H9 (cell line): ENCODE results near the gene ANKRD11. TPM values are rescaled to one million over a fixed set of nuclear protein-coding genes. Genes with fewer than 3 reads are reported as not detected.
A peak's percentile ranks its signal among the peaks of the same experiment; 100 is the strongest.

ENCODE experiments used
- DNase-seq: peaks from one replicate; pipeline ENCODE4 v3.0.0-alpha.2; 2017
- H2AFZ ChIP-seq: one replicate; pipeline ENCODE4 v1.6.1; 2013; ENCODE audit warnings: mild to moderate bottlenecking, low read length, control low read depth, moderate library complexity
- H2AK5ac ChIP-seq: 2 replicates; pipeline ENCODE4 v1.6.1; 2013; ENCODE audit warnings: low read length, control low read depth, mixed read lengths; ENCODE audit not compliant: insufficient read length
- H2BK120ac ChIP-seq: one replicate; pipeline ENCODE4 v1.6.1; 2013; ENCODE audit warnings: low read depth, mild to moderate bottlenecking, low read length, control low read depth, inconsistent platforms; ENCODE audit not compliant: poor library complexity, severe bottlenecking
- H2BK12ac ChIP-seq: 2 replicates; pipeline ENCODE4 v1.6.1; 2013; ENCODE audit warnings: low read length, control low read depth, mixed read lengths, low read depth; ENCODE audit not compliant: insufficient read length
- H2BK15ac ChIP-seq: 2 replicates; pipeline ENCODE4 v1.6.1; 2013; ENCODE audit warnings: low read depth, low read length, control low read depth
- H2BK20ac ChIP-seq: one replicate; pipeline ENCODE4 v1.6.1; 2013; ENCODE audit warnings: low read depth, mild to moderate bottlenecking, low read length, control low read depth, inconsistent platforms; ENCODE audit not compliant: poor library complexity, severe bottlenecking
- H2BK5ac ChIP-seq: 2 replicates; pipeline ENCODE4 v1.6.1; 2013; ENCODE audit warnings: low read length, control low read depth, mixed read lengths; ENCODE audit not compliant: insufficient read length
- H3K14ac ChIP-seq: 2 replicates; pipeline ENCODE4 v1.6.1; 2013; ENCODE audit warnings: low read length, control low read depth; ENCODE audit not compliant: insufficient read depth
- H3K18ac ChIP-seq: 2 replicates; pipeline ENCODE4 v1.6.1; 2013; ENCODE audit warnings: low read depth, mild to moderate bottlenecking, mixed read lengths, low read length, control low read depth; ENCODE audit not compliant: insufficient read length
- H3K23ac ChIP-seq: 2 replicates; pipeline ENCODE4 v1.6.1; 2013; ENCODE audit warnings: low read length, control low read depth, mixed read lengths, low read depth; ENCODE audit not compliant: insufficient read length
- H3K23me2 ChIP-seq: 2 replicates; pipeline ENCODE4 v1.6.1; 2013; ENCODE audit warnings: low read depth, mild to moderate bottlenecking, mixed read lengths, low read length, control low read depth; ENCODE audit not compliant: insufficient read length, poor library complexity, severe bottlenecking
- H3K27ac ChIP-seq: 2 replicates; pipeline ENCODE4 v1.5.1; 2013; ENCODE audit warnings: low read length, control low read depth, mixed read lengths, low read depth; ENCODE audit not compliant: insufficient read length
- H3K27me3 ChIP-seq: 2 replicates; pipeline ENCODE4 v1.6.1; 2013; ENCODE audit warnings: low read length, control low read depth, inconsistent platforms; ENCODE audit not compliant: insufficient read depth
- H3K4ac ChIP-seq: 2 replicates; pipeline ENCODE4 v1.6.1; 2013; ENCODE audit warnings: low read depth, mild to moderate bottlenecking, control low read depth, inconsistent platforms, low read length, moderate library complexity
- H3K4me1 ChIP-seq: 2 replicates; pipeline ENCODE4 v1.6.1; 2013; ENCODE audit warnings: low read length, control low read depth, inconsistent platforms; ENCODE audit not compliant: insufficient read depth
- H3K4me2 ChIP-seq: 2 replicates; pipeline ENCODE4 v1.6.1; 2013; ENCODE audit warnings: low read length, control low read depth, mixed read lengths; ENCODE audit not compliant: insufficient read length, insufficient read depth
- H3K56ac ChIP-seq: 2 replicates; pipeline ENCODE4 v1.6.1; 2013; ENCODE audit warnings: low read depth, mild to moderate bottlenecking, mixed read lengths, low read length, control low read depth; ENCODE audit not compliant: insufficient read length
- H3K79me1 ChIP-seq: 2 replicates; pipeline ENCODE4 v1.6.1; 2013; ENCODE audit warnings: low read depth, mild to moderate bottlenecking, moderate library complexity, low read length, control low read depth, inconsistent platforms; ENCODE audit not compliant: insufficient read depth, poor library complexity, severe bottlenecking
- H3K79me2 ChIP-seq: 2 replicates; pipeline ENCODE4 v1.6.1; 2013; ENCODE audit warnings: low read length, control low read depth, inconsistent platforms; ENCODE audit not compliant: insufficient read depth
- H3K9ac ChIP-seq: 2 replicates; pipeline ENCODE4 v1.6.1; 2013; ENCODE audit warnings: low read length, control low read depth, mixed read lengths; ENCODE audit not compliant: insufficient read length; ENCODE audit errors: extremely low read depth
- H3K9me3 ChIP-seq: one replicate; pipeline ENCODE4 v1.6.1; 2013; ENCODE audit warnings: low read depth, low read length, inconsistent platforms; ENCODE audit not compliant: control insufficient read depth
- H3T11ph ChIP-seq: one replicate; pipeline ENCODE4 v1.6.1; 2013; ENCODE audit warnings: mild to moderate bottlenecking, low read length, control low read depth, inconsistent platforms
- H4K20me1 ChIP-seq: one replicate; pipeline ENCODE4 v1.6.1; 2013; ENCODE audit not compliant: control insufficient read depth, insufficient read length, insufficient read depth
- H4K5ac ChIP-seq: 2 replicates; pipeline ENCODE4 v1.6.1; 2013; ENCODE audit warnings: low read depth, mild to moderate bottlenecking, mixed read lengths, low read length, control low read depth; ENCODE audit not compliant: insufficient read length
- H4K8ac ChIP-seq: replicated peaks from 2 replicates; pipeline ENCODE4 v1.6.1; 2013; ENCODE audit warnings: low read length, control low read depth, mixed read lengths, low read depth; ENCODE audit not compliant: insufficient read length
- H4K91ac ChIP-seq: 2 replicates; pipeline ENCODE4 v1.6.1; 2013; ENCODE audit warnings: low read depth, mild to moderate bottlenecking, moderate library complexity, mixed read lengths, low read length, control low read depth; ENCODE audit not compliant: insufficient read length
- H3K27ac Mint-ChIP-seq, 3 experiments: 2 replicates in 2 of 3; 3 replicates in 1 of 3; pipeline ENCODE4 v1.8.0; 2020 to 2021; ENCODE audit warnings: mixed read lengths in 3 of 3, mild to moderate bottlenecking in 1 of 3, moderate library complexity in 1 of 3
- H3K27me3 Mint-ChIP-seq: 2 replicates; pipeline ENCODE4 v1.8.0; 2021; ENCODE audit warnings: low read depth, mild to moderate bottlenecking, moderate library complexity, mixed read lengths
- H3K36me3 Mint-ChIP-seq, 3 experiments: 2 replicates in 2 of 3; 3 replicates in 1 of 3; pipeline ENCODE4 v1.8.0; 2020 to 2021; ENCODE audit warnings: low read depth in 3 of 3, mixed read lengths in 3 of 3; ENCODE audit not compliant: insufficient read depth in 1 of 3
- H3K4me1 Mint-ChIP-seq, 2 experiments: 2 replicates each; pipeline ENCODE4 v1.8.0; 2020; ENCODE audit warnings: mixed read lengths in 2 of 2
- H3K4me3 Mint-ChIP-seq, 2 experiments: 2 replicates in 1 of 2; 3 replicates in 1 of 2; pipeline ENCODE4 v1.8.0; 2020 to 2021; ENCODE audit warnings: mild to moderate bottlenecking in 2 of 2, mixed read lengths in 2 of 2, moderate library complexity in 1 of 2
- H3K9me3 Mint-ChIP-seq, 2 experiments: 2 replicates in 1 of 2; 3 replicates in 1 of 2; pipeline ENCODE4 v1.8.0; 2020; ENCODE audit warnings: mild to moderate bottlenecking in 2 of 2, mixed read lengths in 2 of 2, moderate library complexity in 1 of 2
- CTCF ChIP-seq: fragments of 200-600 bp; sonication (generic); conservative IDR thresholded peaks from 3 replicates; pipeline ENCODE4 v1.8.0; 2021; ENCODE audit warnings: antibody characterized with exemption, mild to moderate bottlenecking
- WGBS: extraction: QIAGEN DNeasy Blood & Tissue Kit; methylation state at CpG from one replicate; pipeline ENCODE4 v1.1.7; 2013; ENCODE audit warnings: missing lambda C conversion rate, low lambda C conversion rate, mixed read lengths; ENCODE audit not compliant: insufficient read length; ENCODE audit errors: extremely low coverage; 5-methylcytosine and 5-hydroxymethylcytosine counted together
- total RNA-seq: library from RNA; stranded (reverse); gene quantifications from 2 replicates; pipeline ENCODE4 v1.2.1, GENCODE V29; 2021

Gene ANKRD11
- total RNA-seq, 1 experiment from 2014 or later, result 181 TPM

- H3K36me3 Mint-ChIP-seq, result peaks cover 59 to 76% (median 70%) of the 10 kb centered on the region in 3 experiments
- Histone ChIP-seq H3K9me3 (peaks cover 16% of the 10 kb centered on the region), H4K5ac (no peak overlapping the region), H4K8ac (no peak overlapping the region), H2BK120ac (no peak overlapping the region), H3K79me1 (no peaks in the 10 kb centered on the region), H3T11ph (no peak overlapping the region), H3K79me2 (no peaks in the 10 kb centered on the region), H2BK20ac (no peak overlapping the region), H3K18ac (no peak overlapping the region), H3K27ac (no peak overlapping the region), H3K56ac (no peak overlapping the region), H3K23me2 (no peaks in the 10 kb centered on the region), H4K91ac (no peak overlapping the region), H3K23ac (no peak overlapping the region), H3K4ac (no peak overlapping the region), H3K4me2 (no peak overlapping the region), H3K27me3 (no peaks in the 10 kb centered on the region), H2AFZ (no peak overlapping the region), H2BK15ac (no peak overlapping the region), H2AK5ac (no peak overlapping the region), H2BK12ac (no peak overlapping the region), H3K4me1 (no peaks in the 10 kb centered on the region), H3K14ac (no peak overlapping the region), H4K20me1 (no peaks in the 10 kb centered on the region), H3K9ac (no peak overlapping the region), H2BK5ac (no peak overlapping the region)
- no peak overlapping the region for H3K4me3 Mint-ChIP-seq
- H3K9me3 Mint-ChIP-seq, result peaks cover 4 to 22% of the 10 kb centered on the region in 2 experiments
- peak overlapping the region in 1 of 3 experiments; percentile 49; a peak in 1 of 7 replicates for H3K27ac Mint-ChIP-seq
- no peak for DNase-seq
- no peaks in the 10 kb centered on the region for H3K4me1 Mint-ChIP-seq
- no peaks in the 10 kb centered on the region for H3K27me3 Mint-ChIP-seq
- no CpG with 5 or more reads among the region's 10 CpGs for WGBS
- no peak for TF ChIP-seq CTCF
Observed at GRCh38 chr16:89224665-89225064, 265.7 kb downstream of the ANKRD11 start.
